Sigmoid colon (tissue), 7 donors: ENCODE data around the gene SRGAP1. TPM values are rescaled to one million over a fixed set of nuclear protein-coding genes. Genes with fewer than 3 reads are reported as not detected.

Experiments
- DNase-seq: peaks from one replicate; pipeline ENCODE4 v3.0.0-alpha.2; 2019
- H3K27ac ChIP-seq, 4 donors: fragments of 200-600 bp; sonication (generic); one replicate each; pipeline ENCODE4 v1.5.1; 2016 to 2019; ENCODE audit warnings: mild to moderate bottlenecking in 1 of 4
- H3K27me3 ChIP-seq, 3 donors: fragments of 200-600 bp; sonication (generic); one replicate each; pipeline ENCODE4 v1.5.1; 2019; ENCODE audit warnings: mild to moderate bottlenecking in 1 of 3
- H3K36me3 ChIP-seq, 4 donors: fragments of 200-600 bp; sonication (generic); one replicate each; pipeline ENCODE4 v1.5.1; 2016 to 2019
- H3K4me1 ChIP-seq, 4 donors: fragments of 200-600 bp; sonication (generic); one replicate each; pipeline ENCODE4 v1.5.1; 2017 to 2019
- H3K4me3 ChIP-seq, 4 donors: fragments of 200-600 bp; sonication (generic); one replicate each; pipeline ENCODE4 v1.5.1; 2017 to 2019; ENCODE audit warnings: mild to moderate bottlenecking in 2 of 4, moderate library complexity in 1 of 4
- H3K9me3 ChIP-seq, 4 donors: fragments of 200-600 bp in 3 of 4; sonication (generic) in 3 of 4; one replicate each; pipeline versions ENCODE4 v1.5.1 to v1.6.1; 2013 to 2019
- EP300 ChIP-seq, 4 donors: sonication (generic); formaldehyde crosslinking; IDR thresholded peaks; one replicate each; pipeline ENCODE4 v1.6.1; 2017; ENCODE audit warnings: antibody characterized with exemption in 4 of 4
- POLR2A ChIP-seq, 2 donors: fragments of 450-650 bp; IDR thresholded peaks; one replicate each; pipeline ENCODE4 v1.6.1; 2016; ENCODE audit warnings: antibody characterized with exemption in 2 of 2, mild to moderate bottlenecking in 2 of 2, moderate library complexity in 2 of 2
- POLR2AphosphoS5 ChIP-seq, 4 donors: sonication (generic); formaldehyde crosslinking; IDR thresholded peaks; one replicate each; pipeline ENCODE4 v1.6.1; 2017; ENCODE audit warnings: antibody characterized with exemption in 4 of 4
- WGBS, 2 donors: extraction: QIAGEN DNeasy Blood & Tissue Kit; methylation state at CpG; one replicate each; pipeline ENCODE4 v1.1.7; 2013; 5-methylcytosine and 5-hydroxymethylcytosine counted together
- intact Hi-C: fragments of 100-400 bp; cut with DNase I; formaldehyde crosslinking; loops from one replicate; pipeline ENCODE4 v1.15.1; 2023
- polyA plus RNA-seq, 3 donors: library from polyadenylated mRNA; stranded (reverse); fragments of 200-250 nt; gene quantifications; one replicate each; pipeline ENCODE4 v1.2.3, GENCODE V29; 2013
- total RNA-seq, 4 donors: library from RNA; depleted of rRNA; stranded (reverse); fragments of >200 nt; gene quantifications; one replicate each; pipeline ENCODE4 v1.1.0, GENCODE V29; 2016
- TF ChIP-seq, protein P1 (sequence below), 4 experiments: fragments of 450-650 bp in 3 of 4; fragments of 200-600 bp in 1 of 4; IDR thresholded peaks; one replicate each; pipeline ENCODE4 v1.5.1; 2016 to 2019; ENCODE audit warnings: antibody characterized with exemption in 4 of 4, mild to moderate bottlenecking in 3 of 4, moderate library complexity in 2 of 4
- donor health status: healthy with polysubstance abuse.
- donor health status: Bipolar disorder and iron deficiency.
- donor health status: healthy.

The SRGAP1 gene
- total and polyA plus RNA-seq, 7 donors, result 2.4 to 16.3 (median 5.4) TPM

- WGBS, 2 donors, result 83 to 87% methylated on average over 5 of the region's 5 CpGs
- Histone ChIP-seq H3K27ac (no peak overlapping the region), H3K27me3 (no peaks in the 10 kb centered on the region), H3K9me3 (no peaks in the 10 kb centered on the region), H3K4me1 (peaks cover 0 to 17% (median 10%) of the 10 kb centered on the region in 4 donors), H3K4me3 (no peak overlapping the region), H3K36me3 (no peaks in the 10 kb centered on the region)
- intact Hi-C loops, result no loop called here
- DNase-seq, result no peak
- TF ChIP-seq POLR2A (IDR thresholded peaks at IDR 0.05) (no peak), EP300 (IDR thresholded peaks at IDR 0.05) (no peak), POLR2AphosphoS5 (IDR thresholded peaks at IDR 0.05) (no peak)
- TF ChIP-seq, protein P1, sequence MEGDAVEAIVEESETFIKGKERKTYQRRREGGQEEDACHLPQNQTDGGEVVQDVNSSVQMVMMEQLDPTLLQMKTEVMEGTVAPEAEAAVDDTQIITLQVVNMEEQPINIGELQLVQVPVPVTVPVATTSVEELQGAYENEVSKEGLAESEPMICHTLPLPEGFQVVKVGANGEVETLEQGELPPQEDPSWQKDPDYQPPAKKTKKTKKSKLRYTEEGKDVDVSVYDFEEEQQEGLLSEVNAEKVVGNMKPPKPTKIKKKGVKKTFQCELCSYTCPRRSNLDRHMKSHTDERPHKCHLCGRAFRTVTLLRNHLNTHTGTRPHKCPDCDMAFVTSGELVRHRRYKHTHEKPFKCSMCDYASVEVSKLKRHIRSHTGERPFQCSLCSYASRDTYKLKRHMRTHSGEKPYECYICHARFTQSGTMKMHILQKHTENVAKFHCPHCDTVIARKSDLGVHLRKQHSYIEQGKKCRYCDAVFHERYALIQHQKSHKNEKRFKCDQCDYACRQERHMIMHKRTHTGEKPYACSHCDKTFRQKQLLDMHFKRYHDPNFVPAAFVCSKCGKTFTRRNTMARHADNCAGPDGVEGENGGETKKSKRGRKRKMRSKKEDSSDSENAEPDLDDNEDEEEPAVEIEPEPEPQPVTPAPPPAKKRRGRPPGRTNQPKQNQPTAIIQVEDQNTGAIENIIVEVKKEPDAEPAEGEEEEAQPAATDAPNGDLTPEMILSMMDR (IDR thresholded peaks at IDR 0.05), result no peak
Measured at GRCh38 chr12:63863658-63864453, 19.4 kb downstream of the SRGAP1 start.

GRCh38 chr12:63864454-63864706 lies 19.9 kb downstream of the SRGAP1 start:
- H3K27me3 ChIP-seq, result no peaks in the 10 kb centered on the region
- TF ChIP-seq EP300 (IDR thresholded peaks at IDR 0.05) (no peak), POLR2A (IDR thresholded peaks at IDR 0.05) (no peak), POLR2AphosphoS5 (IDR thresholded peaks at IDR 0.05) (no peak)
- TF ChIP-seq, protein P1 (IDR thresholded peaks at IDR 0.05), result no peak
- DNase-seq, result no peak
- H3K4me1 ChIP-seq, result peaks cover 0 to 17% (median 10%) of the 10 kb centered on the region in 4 donors
- intact Hi-C loops, result no loop called here
- H3K27ac ChIP-seq, result no peak overlapping the region
- H3K36me3 ChIP-seq, result no peaks in the 10 kb centered on the region
- no peaks in the 10 kb centered on the region for H3K9me3 ChIP-seq
- H3K4me3 ChIP-seq, result no peak overlapping the region

GRCh38 chr12:63865448-63865847 lies 20.9 kb downstream of the SRGAP1 start:
- H3K36me3 ChIP-seq, result no peaks in the 10 kb centered on the region
- H3K4me3 ChIP-seq, result no peak overlapping the region
- no peak overlapping the region for H3K27ac ChIP-seq
- intact Hi-C loops, result no loop called here
- DNase-seq, result no peak
- TF ChIP-seq POLR2A (IDR thresholded peaks at IDR 0.05) (no peak), EP300 (IDR thresholded peaks at IDR 0.05) (no peak), POLR2AphosphoS5 (IDR thresholded peaks at IDR 0.05) (no peak)
- 97 to 98% methylated on average over 8 of the region's 8 CpGs for WGBS, 2 donors
- no peaks in the 10 kb centered on the region for H3K27me3 ChIP-seq
- H3K4me1 ChIP-seq, result peaks cover 0 to 17% (median 10%) of the 10 kb centered on the region in 4 donors
- H3K9me3 ChIP-seq, result no peaks in the 10 kb centered on the region

DNA sequence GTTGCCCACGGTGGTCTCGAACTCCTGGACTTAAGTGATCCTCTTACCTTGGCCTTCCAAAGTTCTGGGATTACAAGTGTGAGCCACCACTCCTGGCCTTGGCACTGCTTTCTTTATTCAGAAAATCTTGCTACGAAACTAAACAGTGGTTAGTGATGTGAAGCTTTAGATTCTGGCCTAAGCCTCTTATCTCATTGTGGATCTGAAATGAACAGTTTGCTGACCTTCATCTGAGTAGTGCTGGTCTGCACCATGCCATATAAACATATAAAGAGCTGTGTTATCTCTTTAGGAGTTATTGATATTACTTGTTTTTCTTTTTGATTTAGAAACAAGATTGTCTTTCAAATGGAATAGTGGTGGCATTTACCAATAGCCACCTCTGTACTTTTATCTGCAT lies 22.6 kb downstream of the SRGAP1 start:
- Histone ChIP-seq H3K27me3 (no peaks in the 10 kb centered on the region), H3K9me3 (no peaks in the 10 kb centered on the region), H3K4me3 (no peak overlapping the region), H3K27ac (no peak overlapping the region), H3K36me3 (no peaks in the 10 kb centered on the region), H3K4me1 (peaks cover 0 to 14% (median 10%) of the 10 kb centered on the region in 4 donors)
- TF ChIP-seq POLR2AphosphoS5 (IDR thresholded peaks at IDR 0.05) (no peak), EP300 (IDR thresholded peaks at IDR 0.05) (no peak), POLR2A (IDR thresholded peaks at IDR 0.05) (no peak)
- TF ChIP-seq, protein P1 (IDR thresholded peaks at IDR 0.05), result no peak
- no peak for DNase-seq
- 94 to 96% methylated on average over 3 of the region's 3 CpGs for WGBS, 2 donors
- intact Hi-C loops, result no loop called here

DNA sequence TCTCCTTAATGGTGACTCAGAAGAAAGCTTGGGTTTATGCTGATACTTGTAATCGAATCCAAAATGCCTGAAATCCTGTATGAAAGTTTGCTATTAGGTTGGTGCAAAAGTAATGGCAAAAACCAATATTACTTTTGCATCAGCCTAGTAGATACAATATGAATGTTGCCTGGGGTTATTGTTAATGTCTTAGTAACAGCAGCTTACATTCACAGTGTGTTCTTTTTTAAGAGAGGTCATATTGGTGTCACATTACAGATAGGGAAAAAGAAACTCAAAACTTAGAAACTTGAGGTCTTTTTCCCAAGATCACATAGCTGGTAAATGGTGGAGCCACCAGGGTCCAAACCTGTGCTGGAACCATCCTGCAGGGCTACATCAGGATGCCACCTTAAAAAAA lies 25.2 kb downstream of the SRGAP1 start:
- H3K4me1 ChIP-seq, result no peaks in the 10 kb centered on the region
- TF ChIP-seq POLR2AphosphoS5 (IDR thresholded peaks at IDR 0.05) (no peak), EP300 (IDR thresholded peaks at IDR 0.05) (no peak), POLR2A (IDR thresholded peaks at IDR 0.05) (no peak)
- TF ChIP-seq, protein P1 (IDR thresholded peaks at IDR 0.05), result no peak
- H3K36me3 ChIP-seq, result no peaks in the 10 kb centered on the region
- DNase-seq, result no peak
- WGBS, 2 donors, result 87 to 92% methylated on average over 1 of the region's 1 CpG
- H3K27ac ChIP-seq, result no peak overlapping the region
- intact Hi-C loops, result no loop called here
- H3K4me3 ChIP-seq, result no peak overlapping the region
- no peaks in the 10 kb centered on the region for H3K27me3 ChIP-seq
- no peaks in the 10 kb centered on the region for H3K9me3 ChIP-seq
